Skeletal muscle satellite cell (primary cell): ENCODE measurements around the gene MAK.

Experiments
- H3K27me3 ChIP-seq: 2 replicates; pipeline ENCODE4 v1.7.0; 2013; ENCODE audit warnings: low read length; ENCODE audit not compliant: control insufficient read depth, insufficient read depth
- H3K36me3 ChIP-seq: 2 replicates; pipeline ENCODE4 v1.7.0; 2013; ENCODE audit warnings: mild to moderate bottlenecking, control low read depth, low read length; ENCODE audit not compliant: insufficient read depth
- H3K4me1 ChIP-seq: 2 replicates; pipeline ENCODE4 v1.7.0; 2013; ENCODE audit warnings: low read length; ENCODE audit not compliant: control insufficient read depth, insufficient read depth
- H3K4me2 ChIP-seq: 2 replicates; pipeline ENCODE4 v1.7.0; 2013; ENCODE audit warnings: mild to moderate bottlenecking, low read length
- H3K4me3 ChIP-seq: 2 replicates; pipeline ENCODE4 v1.7.0; 2013; ENCODE audit warnings: low read length
- H3K9ac ChIP-seq: 2 replicates; pipeline ENCODE4 v1.7.0; 2013; ENCODE audit warnings: mild to moderate bottlenecking, low read depth, low read length, moderate library complexity
- H3K9me3 ChIP-seq: replicated peaks from 2 replicates; pipeline ENCODE4 v1.7.0; 2013; ENCODE audit warnings: mild to moderate bottlenecking, control low read depth, low read length

Gene MAK

GRCh38 chr6:10809098-10809497 is 29.2 kb downstream of the MAK start:
- H3K27me3 ChIP-seq, result no peaks in the 10 kb centered on the region
- no peak overlapping the region for H3K4me3 ChIP-seq
- H3K9me3 ChIP-seq, result no peaks in the 10 kb centered on the region

GRCh38 chr6:10808376-10808775 is 30.0 kb downstream of the MAK start:
- no peaks in the 10 kb centered on the region for H3K36me3 ChIP-seq
- no peak overlapping the region for H3K4me2 ChIP-seq
- H3K4me3 ChIP-seq, result no peak overlapping the region
- no peak overlapping the region for H3K9ac ChIP-seq
- no peaks in the 10 kb centered on the region for H3K4me1 ChIP-seq
- H3K27me3 ChIP-seq, result no peaks in the 10 kb centered on the region
- no peaks in the 10 kb centered on the region for H3K9me3 ChIP-seq

More at GRCh38 chr6:10809098-10809497, 29.2 kb downstream of the MAK start:
- Histone ChIP-seq H3K36me3 (no peaks in the 10 kb centered on the region), H3K4me1 (no peaks in the 10 kb centered on the region), H3K4me2 (no peak overlapping the region), H3K9ac (no peak overlapping the region)

- Histone ChIP-seq H3K4me3 (no peak overlapping the region), H3K9ac (no peak overlapping the region), H3K36me3 (no peaks in the 10 kb centered on the region), H3K27me3 (no peaks in the 10 kb centered on the region), H3K4me2 (no peak overlapping the region), H3K9me3 (no peaks in the 10 kb centered on the region), H3K4me1 (peaks cover 5% of the 10 kb centered on the region)
These were observed 37.0 kb downstream of the MAK start for GRCh38 chr6:10801224-10801848.

- Histone ChIP-seq H3K9ac (no peak overlapping the region), H3K27me3 (no peaks in the 10 kb centered on the region), H3K4me2 (no peak overlapping the region), H3K36me3 (no peaks in the 10 kb centered on the region), H3K9me3 (no peaks in the 10 kb centered on the region), H3K4me1 (peaks cover 5% of the 10 kb centered on the region), H3K4me3 (no peak overlapping the region)
These were observed 37.5 kb downstream of the MAK start for GRCh38 chr6:10800810-10801209.

GRCh38 chr6:10794239-10794638 is 44.1 kb downstream of the MAK start:
- Histone ChIP-seq H3K9ac (no peak overlapping the region), H3K36me3 (no peaks in the 10 kb centered on the region), H3K4me2 (no peak overlapping the region), H3K4me3 (no peak overlapping the region), H3K4me1 (no peaks in the 10 kb centered on the region), H3K9me3 (no peaks in the 10 kb centered on the region), H3K27me3 (no peaks in the 10 kb centered on the region)

- Histone ChIP-seq H3K4me3 (no peak overlapping the region), H3K4me1 (no peaks in the 10 kb centered on the region), H3K9ac (no peak overlapping the region), H3K4me2 (no peak overlapping the region), H3K9me3 (no peaks in the 10 kb centered on the region), H3K27me3 (no peaks in the 10 kb centered on the region), H3K36me3 (no peaks in the 10 kb centered on the region)
These were observed 44.6 kb downstream of the MAK start for GRCh38 chr6:10793695-10794094.

GRCh38 chr6:10793035-10793434 is 45.3 kb downstream of the MAK start:
- no peak overlapping the region for H3K4me3 ChIP-seq
- no peaks in the 10 kb centered on the region for H3K36me3 ChIP-seq
- no peak overlapping the region for H3K9ac ChIP-seq
- H3K27me3 ChIP-seq, result no peaks in the 10 kb centered on the region
- no peaks in the 10 kb centered on the region for H3K9me3 ChIP-seq
- no peak overlapping the region for H3K4me2 ChIP-seq
- H3K4me1 ChIP-seq, result no peaks in the 10 kb centered on the region

GRCh38 chr6:10792101-10792500 is 46.2 kb downstream of the MAK start:
- Histone ChIP-seq H3K9ac (no peak overlapping the region), H3K4me1 (no peaks in the 10 kb centered on the region)

GRCh38 chr6:10791673-10792072 is 46.7 kb downstream of the MAK start:
- Histone ChIP-seq H3K4me1 (no peaks in the 10 kb centered on the region), H3K27me3 (no peaks in the 10 kb centered on the region), H3K36me3 (no peaks in the 10 kb centered on the region), H3K9me3 (no peaks in the 10 kb centered on the region), H3K4me3 (no peak overlapping the region), H3K9ac (no peak overlapping the region), H3K4me2 (no peak overlapping the region)

More at GRCh38 chr6:10792101-10792500, 46.2 kb downstream of the MAK start:
- H3K9me3 ChIP-seq, result no peaks in the 10 kb centered on the region
- H3K36me3 ChIP-seq, result no peaks in the 10 kb centered on the region
- no peaks in the 10 kb centered on the region for H3K27me3 ChIP-seq
- no peak overlapping the region for H3K4me3 ChIP-seq
- H3K4me2 ChIP-seq, result no peak overlapping the region

GRCh38 chr6:10779076-10779475 is 59.3 kb downstream of the MAK start:
- no peak overlapping the region for H3K4me2 ChIP-seq
- no peaks in the 10 kb centered on the region for H3K4me1 ChIP-seq
- H3K4me3 ChIP-seq, result no peak overlapping the region
- H3K9me3 ChIP-seq, result no peaks in the 10 kb centered on the region
- H3K9ac ChIP-seq, result no peak overlapping the region
- no peaks in the 10 kb centered on the region for H3K36me3 ChIP-seq
- H3K27me3 ChIP-seq, result no peaks in the 10 kb centered on the region

GRCh38 chr6:10778230-10778629 is 60.1 kb downstream of the MAK start:
- no peaks in the 10 kb centered on the region for H3K36me3 ChIP-seq
- H3K4me3 ChIP-seq, result no peak overlapping the region
- no peak overlapping the region for H3K9ac ChIP-seq
- H3K27me3 ChIP-seq, result no peaks in the 10 kb centered on the region
- no peaks in the 10 kb centered on the region for H3K4me1 ChIP-seq
- no peaks in the 10 kb centered on the region for H3K9me3 ChIP-seq
- H3K4me2 ChIP-seq, result no peak overlapping the region

GRCh38 chr6:10771371-10771894 is 66.9 kb downstream of the MAK start:
- no peak overlapping the region for H3K4me2 ChIP-seq
- H3K9ac ChIP-seq, result no peak overlapping the region
- H3K9me3 ChIP-seq, result no peaks in the 10 kb centered on the region
- H3K4me1 ChIP-seq, result no peaks in the 10 kb centered on the region
- no peaks in the 10 kb centered on the region for H3K27me3 ChIP-seq
- peaks cover 8% of the 10 kb centered on the region for H3K36me3 ChIP-seq
- H3K4me3 ChIP-seq, result no peak overlapping the region
